Subcutaneous adipose tissue (tissue), 4 donors: ENCODE data around the gene UVRAG. TPM values are rescaled to one million over a fixed set of nuclear protein-coding genes. Genes with fewer than 3 reads are reported as not detected.

ENCODE experiments used
- total RNA-seq, 4 donors: library from RNA; depleted of rRNA; stranded (reverse); fragments of >200 nt; gene quantifications; one replicate each; pipeline ENCODE4 v1.1.0, GENCODE V29; 2016
- TF ChIP-seq, protein P1 (sequence below): fragments of 450-650 bp; IDR thresholded peaks from one replicate; pipeline ENCODE4 v1.5.1; 2016; ENCODE audit warnings: low read depth, mild to moderate bottlenecking, control low read depth, antibody characterized with exemption, moderate library complexity

UVRAG gene
- total RNA-seq, 4 donors from 2014 or later: 59.7 to 108 (median 93.7) TPM

DNA sequence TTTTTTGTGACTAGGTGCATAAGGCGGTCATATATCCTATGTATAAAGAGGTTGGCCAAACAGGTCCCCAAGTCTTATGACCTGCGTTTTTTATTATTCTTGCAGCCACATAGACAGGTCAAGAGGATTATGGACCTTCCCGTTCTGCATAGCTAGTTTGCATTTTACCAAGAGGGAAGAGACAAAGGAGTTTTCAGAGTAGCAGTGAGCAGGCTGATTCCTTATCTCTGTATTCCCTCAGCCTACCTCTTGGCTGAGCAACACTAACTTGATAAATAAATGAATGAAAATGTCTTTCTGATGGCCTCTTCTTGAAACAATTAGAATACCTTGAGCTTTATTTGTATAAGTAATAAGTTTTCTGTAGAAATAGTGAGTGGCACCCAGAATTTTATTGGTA, 210.8 kb downstream of the UVRAG start:
- TF ChIP-seq, protein P1, sequence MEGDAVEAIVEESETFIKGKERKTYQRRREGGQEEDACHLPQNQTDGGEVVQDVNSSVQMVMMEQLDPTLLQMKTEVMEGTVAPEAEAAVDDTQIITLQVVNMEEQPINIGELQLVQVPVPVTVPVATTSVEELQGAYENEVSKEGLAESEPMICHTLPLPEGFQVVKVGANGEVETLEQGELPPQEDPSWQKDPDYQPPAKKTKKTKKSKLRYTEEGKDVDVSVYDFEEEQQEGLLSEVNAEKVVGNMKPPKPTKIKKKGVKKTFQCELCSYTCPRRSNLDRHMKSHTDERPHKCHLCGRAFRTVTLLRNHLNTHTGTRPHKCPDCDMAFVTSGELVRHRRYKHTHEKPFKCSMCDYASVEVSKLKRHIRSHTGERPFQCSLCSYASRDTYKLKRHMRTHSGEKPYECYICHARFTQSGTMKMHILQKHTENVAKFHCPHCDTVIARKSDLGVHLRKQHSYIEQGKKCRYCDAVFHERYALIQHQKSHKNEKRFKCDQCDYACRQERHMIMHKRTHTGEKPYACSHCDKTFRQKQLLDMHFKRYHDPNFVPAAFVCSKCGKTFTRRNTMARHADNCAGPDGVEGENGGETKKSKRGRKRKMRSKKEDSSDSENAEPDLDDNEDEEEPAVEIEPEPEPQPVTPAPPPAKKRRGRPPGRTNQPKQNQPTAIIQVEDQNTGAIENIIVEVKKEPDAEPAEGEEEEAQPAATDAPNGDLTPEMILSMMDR: no peak

GRCh38 chr11:76026281-76026680, 211.3 kb downstream of the UVRAG start:
- TF ChIP-seq, protein P1: no peak

GRCh38 chr11:76026862-76027261, 211.9 kb downstream of the UVRAG start:
- TF ChIP-seq, protein P1: no peak

GRCh38 chr11:76030286-76030685, 215.3 kb downstream of the UVRAG start:
- TF ChIP-seq, protein P1: no peak

DNA sequence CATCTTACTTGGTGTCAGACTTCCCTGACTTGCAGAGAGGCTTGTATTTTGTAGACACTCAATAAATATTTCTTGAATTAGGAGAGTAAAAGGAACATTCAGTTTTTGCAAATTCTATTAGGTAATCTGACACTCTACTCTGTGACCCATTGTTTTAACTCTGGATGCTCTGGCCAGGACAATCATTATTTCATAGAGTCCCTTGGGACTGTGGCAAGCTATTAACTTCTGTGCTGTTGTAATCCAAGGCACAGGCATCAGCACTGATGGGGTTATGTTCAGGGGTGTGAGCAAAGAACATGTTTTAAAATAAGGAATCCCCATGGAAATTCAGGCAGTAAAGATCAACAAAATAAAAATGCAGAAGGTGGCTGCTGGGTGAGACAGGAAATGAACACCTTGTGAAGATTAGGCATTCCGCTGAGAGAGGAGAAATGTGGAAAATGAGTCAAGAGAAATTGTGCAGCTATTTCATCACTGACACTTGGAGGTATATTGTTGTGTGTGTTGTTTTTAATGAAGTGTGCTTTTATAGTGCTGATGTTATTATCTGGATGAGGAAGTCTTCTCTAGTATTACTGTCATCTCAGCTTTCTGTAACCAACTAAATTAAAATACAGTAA, 216.1 kb downstream of the UVRAG start:
- TF ChIP-seq, protein P1: no peak

DNA sequence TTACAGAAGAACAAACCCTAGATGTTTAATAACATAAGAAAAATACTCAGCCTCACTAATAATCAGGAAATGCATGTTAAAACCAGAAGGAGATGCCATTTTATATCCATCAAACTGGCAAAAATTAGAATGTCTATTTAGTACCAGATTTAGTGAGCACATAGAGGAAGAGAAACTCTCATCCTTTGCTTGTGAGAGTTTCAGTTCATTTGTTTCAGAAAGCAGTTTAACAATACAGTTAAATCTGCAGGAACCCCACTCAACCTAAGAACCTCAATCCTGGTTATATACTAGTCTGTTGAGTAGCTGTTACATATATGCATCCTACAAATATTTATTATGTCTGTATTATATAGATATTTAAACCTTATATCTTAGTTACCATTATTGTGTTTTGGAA, 218.7 kb downstream of the UVRAG start:
- TF ChIP-seq, protein P1: no peak

- TF ChIP-seq, protein P1: no peak
Measured at GRCh38 chr11:76035020-76035419, 220.0 kb downstream of the UVRAG start.
